Activated CD8-positive, alpha-beta memory T cell treated with anti-CD3 and anti-CD28 coated beads, Interleukin-2, amount 50 U/mL, for 48 hours (primary cell): ENCODE data around the gene LELP1.
A peak's percentile ranks its signal among the peaks of the same experiment; 100 is the strongest.

Experiments
- DNase-seq: peaks from one replicate; pipeline ENCODE4 v3.0.0-alpha.2; 2020

LELP1 gene

GRCh38 chr1:153229076-153229829 lies 26.0 kb downstream of the LELP1 start:
- peak; percentile 66 for DNase-seq

DNA sequence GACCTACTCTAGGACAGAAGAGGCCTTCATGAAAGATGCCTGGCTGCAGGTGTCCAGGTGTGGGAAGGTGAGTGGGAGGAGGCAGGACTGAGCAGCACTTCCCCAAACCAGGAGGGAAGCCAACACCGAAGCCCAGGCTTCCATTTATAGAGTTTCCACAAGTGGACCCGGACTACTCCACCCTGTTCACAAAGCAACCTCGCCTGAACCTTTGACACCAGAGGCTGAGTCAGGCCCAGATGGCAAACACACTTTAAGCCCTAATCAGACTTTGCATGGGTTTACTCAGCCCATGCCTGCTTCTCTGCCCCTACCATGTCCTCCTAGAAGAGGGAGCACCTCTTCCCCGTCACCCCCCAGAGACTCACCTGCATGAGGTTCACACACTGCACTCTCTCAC lies 28.1 kb downstream of the LELP1 start:
- no peak for DNase-seq

- no peak for DNase-seq
Measured at GRCh38 chr1:153231785-153232184, 28.6 kb downstream of the LELP1 start.

DNA sequence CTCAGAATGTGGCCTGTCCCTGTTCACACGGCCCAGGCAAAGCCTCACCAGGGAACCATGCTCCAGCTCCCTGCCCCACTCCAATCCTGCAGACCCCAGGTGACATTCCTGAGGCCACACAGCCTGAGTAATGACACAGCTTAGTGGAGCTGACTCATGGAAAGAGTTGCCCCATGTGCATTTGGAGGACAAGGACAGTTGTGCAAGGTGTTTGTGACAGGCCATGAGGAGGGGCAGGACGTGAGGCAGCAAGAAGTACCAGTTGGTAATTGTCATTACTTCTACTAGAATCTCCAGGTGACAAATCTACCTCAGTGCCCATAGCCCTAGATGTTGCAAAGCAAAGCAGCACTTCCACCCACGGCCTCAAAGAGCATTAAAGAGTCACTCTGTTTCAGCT lies 29.3 kb downstream of the LELP1 start:
- no peak for DNase-seq

GRCh38 chr1:153233448-153233847 lies 30.2 kb downstream of the LELP1 start:
- DNase-seq: no peak

GRCh38 chr1:153238527-153238926 lies 35.3 kb downstream of the LELP1 start:
- no peak for DNase-seq

- DNase-seq: no peak
Measured at GRCh38 chr1:153242160-153242559, 38.9 kb downstream of the LELP1 start.

DNA sequence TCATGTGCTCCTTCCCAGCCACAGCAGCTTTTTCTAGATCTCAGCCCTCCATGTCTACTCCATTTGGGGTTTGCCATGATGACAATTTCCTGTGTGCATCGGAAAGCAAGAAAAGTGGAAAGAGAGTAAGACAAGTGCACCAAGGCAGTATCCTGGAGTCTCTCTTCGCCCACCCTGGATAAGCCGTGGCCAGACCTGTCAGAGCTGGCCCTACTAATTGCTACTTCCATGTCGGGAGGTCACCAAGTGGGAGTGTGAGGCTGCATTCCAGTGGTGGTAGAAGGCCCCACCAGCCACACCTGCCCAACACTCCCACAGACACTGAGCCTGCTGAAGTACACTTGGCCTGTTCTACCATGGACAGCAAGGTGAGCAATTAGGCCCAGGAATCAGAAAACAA lies 42.2 kb downstream of the LELP1 start:
- DNase-seq: no peak

- no peak for DNase-seq
Measured at GRCh38 chr1:153246018-153246417, 42.8 kb downstream of the LELP1 start.

DNA sequence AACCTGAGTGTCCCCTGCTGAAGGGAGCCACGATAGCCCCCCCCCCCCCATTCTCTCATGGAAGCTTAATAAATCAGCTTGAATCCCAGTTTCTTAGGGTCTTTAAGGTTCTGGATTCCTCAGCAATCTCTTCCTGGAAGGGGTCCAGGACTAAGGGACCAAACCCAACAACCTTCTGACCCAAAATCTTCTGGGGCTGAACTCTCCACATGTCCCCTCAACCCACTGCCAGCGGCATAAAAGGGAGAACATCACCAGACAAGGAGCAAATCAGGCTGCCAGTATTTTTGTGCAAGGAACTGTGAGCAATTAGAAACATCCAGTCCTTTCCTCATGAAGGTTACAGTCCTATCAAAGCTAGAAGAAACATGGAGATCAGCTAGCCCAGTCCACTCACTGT lies 43.6 kb downstream of the LELP1 start:
- no peak for DNase-seq

DNA sequence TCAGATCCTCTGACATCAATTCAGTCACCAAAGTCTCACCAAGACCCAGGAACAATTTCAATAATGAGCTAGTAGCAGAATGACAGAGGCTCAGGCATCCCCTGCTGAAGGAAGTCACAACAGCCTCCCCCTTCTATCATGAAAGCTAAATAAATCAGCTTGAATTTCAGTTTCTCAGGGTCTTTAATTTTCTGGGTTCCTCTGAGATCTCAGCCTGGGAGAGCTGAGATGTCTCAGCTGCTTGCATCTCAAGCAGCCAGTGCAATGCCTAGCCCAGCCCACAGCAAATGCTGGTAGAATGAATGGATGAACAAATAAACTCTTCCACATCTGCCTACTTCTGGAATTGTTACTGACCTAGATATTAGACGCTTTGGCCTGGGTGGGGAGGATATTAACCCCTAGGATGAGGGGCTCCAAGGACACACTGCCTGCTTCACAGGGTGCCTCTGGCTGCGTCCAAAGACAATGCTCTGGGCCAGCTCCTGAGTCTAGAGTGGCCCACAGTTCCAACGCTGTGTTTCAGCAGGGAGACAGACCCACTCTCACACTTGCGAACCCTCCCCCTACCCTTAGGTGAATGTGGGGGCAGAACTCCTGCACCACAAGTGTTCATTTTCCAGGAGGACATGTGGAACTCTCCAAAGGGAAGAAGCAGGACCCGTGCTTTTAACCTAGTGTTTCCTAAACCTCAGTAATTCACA lies 45.1 kb downstream of the LELP1 start:
- no peak for DNase-seq

- DNase-seq: no peak
Measured at GRCh38 chr1:153250166-153250565, 46.9 kb downstream of the LELP1 start.

DNA sequence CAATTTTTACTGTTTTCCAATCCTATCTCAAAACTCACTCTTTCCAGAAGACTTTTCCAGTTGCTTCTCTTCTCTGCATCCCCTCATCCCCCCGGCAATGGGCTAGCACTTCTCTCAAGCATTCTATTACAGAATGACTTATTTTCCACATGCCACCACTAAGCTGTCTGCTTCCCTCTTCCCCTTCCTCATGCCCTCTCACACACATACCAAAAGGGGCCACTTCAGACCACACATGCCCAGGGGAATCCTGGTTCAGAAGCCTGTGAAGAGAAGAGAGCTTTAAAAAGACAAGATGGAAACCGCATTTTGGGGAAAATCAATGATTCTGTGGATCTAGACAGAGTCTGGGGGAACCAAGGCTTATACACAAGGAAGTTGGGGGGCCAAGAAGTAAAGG lies 47.9 kb downstream of the LELP1 start:
- DNase-seq: no peak

GRCh38 chr1:153251562-153251961 lies 48.3 kb downstream of the LELP1 start:
- DNase-seq: no peak

GRCh38 chr1:153251988-153252387 lies 48.8 kb downstream of the LELP1 start:
- no peak for DNase-seq

GRCh38 chr1:153253076-153253475 lies 49.8 kb downstream of the LELP1 start:
- DNase-seq: no peak

- no peak for DNase-seq
Measured at GRCh38 chr1:153253693-153254092, 50.5 kb downstream of the LELP1 start.
